Forelimb muscle (tissue), 1 donor: Measurements from ENCODE around the gene TAC1. TPM values are rescaled to one million over a fixed set of nuclear protein-coding genes. Genes with fewer than 3 reads are reported as not detected.

Experiments
- polyA plus RNA-seq: library from polyadenylated mRNA; unstranded; fragments of 120-200 nt; gene quantifications from one replicate; pipeline ENCODE4 v1.2.1, GENCODE V29; 2013; ENCODE audit not compliant: insufficient read length

The TAC1 gene
- polyA plus RNA-seq, 1 donor, result 1.1 TPM

Other genes starting within 250 kb of the TAC1 start
- gene ASNS, start 140.3 kb downstream of the TAC1 start, polyA plus RNA-seq, result 12.3 TPM